GM19025 (cell line): ENCODE measurements around the gene ZNF134.

ENCODE experiments used
- ATAC-seq: cut with Tn5 transposase; IDR thresholded peaks from one replicate; pipeline ENCODE4 v1.9.1; 2021; ENCODE audit warnings: mild to moderate bottlenecking, low read depth, moderate library complexity; ENCODE audit not compliant: unreplicated experiment

ZNF134 gene

DNA sequence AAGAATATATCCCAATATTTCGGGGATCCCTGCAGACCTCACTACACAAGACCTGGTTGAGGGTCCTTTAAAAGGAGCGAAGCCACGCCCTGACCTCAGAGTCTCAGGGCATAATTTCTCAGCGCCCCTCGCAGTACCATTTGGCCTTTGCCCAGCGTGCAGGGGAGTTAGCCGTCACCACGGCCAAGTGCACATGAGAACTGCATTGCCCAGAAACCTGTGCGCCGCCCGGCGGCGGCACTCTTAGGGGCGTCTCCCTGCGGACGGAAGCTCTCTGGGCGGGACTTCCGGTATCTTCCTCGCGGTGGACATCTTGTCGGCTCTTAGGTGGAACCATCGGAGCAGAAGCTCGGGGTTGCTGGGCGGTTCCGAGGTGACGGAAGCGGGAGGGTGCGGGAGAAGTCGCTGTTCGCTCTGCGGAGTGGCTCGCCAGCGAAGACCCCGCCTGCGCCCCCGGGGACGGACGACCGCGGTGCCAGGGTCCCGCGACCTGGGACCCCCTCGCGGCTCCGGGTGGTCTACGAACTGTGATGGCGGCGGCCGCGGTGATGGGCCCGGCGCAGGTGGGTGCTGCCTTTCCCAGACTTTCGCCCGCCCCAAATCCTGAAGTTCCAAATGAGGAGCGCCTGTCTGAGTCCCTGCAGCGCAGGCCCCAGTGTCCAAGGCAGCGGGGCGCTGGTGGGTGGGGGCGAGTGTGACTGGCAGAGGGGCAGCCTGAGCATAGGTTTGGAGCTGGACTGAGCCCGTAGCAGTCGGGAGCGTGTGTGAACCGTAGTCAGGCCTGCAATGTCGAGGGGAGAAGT, at the start of gene ZNF134:
Gene ZNF134, plus strand, starts transcription at position 302 of the 803 bp plus-strand sequence. CDS start 5,227 bp downstream, outside the sequence.
- peak; percentile 89 for ATAC-seq

DNA sequence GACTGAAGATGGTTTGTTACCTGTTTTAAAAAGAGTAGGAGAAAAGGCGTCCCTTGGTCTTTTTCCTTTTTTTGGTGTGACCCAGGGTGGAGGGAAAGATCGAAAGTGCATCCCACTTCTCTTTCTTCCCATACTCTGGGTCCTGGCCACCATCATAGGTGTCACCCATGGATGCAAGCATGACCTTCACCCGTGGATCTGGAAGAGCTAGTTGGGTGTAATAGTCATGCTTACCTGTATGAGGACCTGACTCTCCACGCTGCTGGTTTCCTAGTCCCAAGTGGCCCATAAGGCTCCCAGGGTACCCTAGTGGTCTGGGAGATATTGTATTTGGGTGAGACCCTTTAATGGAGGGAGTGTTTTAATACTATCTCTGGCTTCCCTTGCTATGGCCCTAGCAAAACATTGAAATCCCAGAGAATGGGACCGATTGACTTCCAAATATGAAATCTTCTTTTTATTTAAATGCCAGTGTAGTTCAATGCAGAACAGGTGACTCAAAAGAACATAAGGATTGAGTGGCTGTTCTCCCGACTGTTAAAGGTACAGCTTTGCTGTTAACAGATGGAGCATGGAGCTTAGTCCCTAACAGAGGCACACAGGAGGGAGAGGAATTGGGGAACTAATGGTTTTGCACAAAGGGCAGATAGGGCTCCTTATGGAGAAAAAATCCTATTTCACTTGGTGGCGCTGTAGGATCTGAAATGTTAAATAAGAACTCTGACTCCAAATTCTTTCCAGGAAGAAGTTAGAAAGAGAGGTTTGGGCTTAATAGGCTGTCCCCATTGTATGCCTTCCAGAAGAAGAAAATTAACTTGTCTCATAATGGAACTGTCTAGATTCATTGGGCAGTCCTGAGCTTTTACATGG, 47.4 kb upstream of the ZNF134 start:
- ATAC-seq, result no peak

- ATAC-seq, result no peak
Observed at GRCh38 chr19:57570707-57571106, 43.3 kb upstream of the ZNF134 start.

DNA sequence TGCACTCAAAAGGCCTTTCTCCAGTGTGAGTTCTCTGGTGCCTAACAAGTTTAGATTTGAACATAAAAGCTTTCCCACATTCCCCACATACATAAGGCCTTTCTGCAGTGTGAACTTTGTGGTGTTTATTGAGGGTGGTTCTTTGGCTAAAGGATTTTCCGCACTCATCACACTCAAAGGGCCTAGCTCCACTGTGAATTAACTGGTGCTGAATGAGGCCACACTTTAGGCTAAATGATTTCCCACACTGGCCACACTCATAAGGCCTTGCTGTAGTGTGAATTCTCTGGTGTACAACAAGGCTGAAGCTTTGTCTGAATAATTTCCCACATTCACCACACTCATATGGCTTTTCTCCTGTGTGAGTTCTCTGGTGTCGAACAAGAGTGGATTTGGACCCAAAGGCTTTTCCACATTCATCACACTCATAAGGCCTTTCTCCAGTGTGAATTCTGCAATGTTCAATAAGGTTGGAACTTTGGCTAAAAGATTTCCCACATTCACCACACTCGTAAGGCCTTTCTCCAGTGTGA, 41.6 kb upstream of the ZNF134 start:
- no peak for ATAC-seq

DNA sequence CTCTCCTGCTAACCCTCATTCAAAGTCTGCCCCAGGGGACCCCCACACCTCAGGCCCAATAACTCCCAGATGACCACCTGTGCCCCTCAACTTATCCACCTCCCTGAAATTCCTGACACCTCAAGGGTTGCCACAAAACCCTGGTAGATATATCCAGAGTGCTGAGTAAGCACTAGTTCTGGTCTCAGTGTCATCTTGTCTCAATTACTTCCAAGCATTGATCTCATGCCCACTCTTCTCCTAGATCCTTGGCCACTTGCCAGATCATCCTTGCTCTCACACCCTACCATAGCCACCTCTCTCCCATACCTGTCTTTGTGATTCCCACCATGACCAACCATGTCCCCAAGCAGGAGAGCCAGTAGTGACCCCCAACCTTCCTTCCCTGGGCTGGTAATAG, 37.4 kb upstream of the ZNF134 start:
- no peak for ATAC-seq

DNA sequence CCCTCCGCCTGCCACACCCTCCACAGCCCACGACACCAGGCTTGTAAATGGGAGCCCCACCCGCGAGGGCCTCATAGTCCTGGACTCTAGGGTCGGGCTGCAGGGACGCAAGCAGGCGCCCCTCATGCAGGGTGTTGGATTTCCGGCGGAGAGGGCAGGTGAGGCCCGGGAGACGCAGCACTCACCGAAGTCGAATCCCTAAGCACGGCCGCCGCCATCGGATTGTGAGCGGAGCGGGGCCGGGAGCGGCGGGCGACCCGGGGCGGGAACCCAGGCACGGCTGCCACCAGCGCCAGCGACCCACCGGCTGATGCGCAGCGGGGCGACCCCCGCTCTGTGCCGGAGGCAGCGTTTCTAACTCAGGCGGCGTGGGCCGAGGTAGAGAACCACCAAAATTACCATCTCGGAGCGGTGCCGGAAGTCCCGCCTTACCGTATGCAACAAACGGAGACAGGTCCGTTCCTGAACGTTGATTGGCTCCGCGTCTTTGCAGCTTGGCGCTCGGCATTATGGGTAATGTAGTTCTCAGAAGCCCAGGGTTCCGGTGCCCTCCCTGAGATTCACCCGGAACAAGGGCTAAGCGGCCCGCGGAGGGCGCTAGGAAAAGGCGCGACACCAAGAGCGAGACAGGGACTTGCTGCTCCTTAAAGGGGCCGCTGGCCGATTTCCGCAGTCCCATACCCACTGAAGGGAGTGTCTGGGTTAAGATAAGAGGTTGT, 35.4 kb upstream of the ZNF134 start, which contains the start of gene ZNF416:
Gene ZNF416, minus strand, starts transcription at position 425 of the 719 bp plus-strand sequence. Its CDS starts 207 bp downstream, at position 218.
- peak; percentile 94 for ATAC-seq

DNA sequence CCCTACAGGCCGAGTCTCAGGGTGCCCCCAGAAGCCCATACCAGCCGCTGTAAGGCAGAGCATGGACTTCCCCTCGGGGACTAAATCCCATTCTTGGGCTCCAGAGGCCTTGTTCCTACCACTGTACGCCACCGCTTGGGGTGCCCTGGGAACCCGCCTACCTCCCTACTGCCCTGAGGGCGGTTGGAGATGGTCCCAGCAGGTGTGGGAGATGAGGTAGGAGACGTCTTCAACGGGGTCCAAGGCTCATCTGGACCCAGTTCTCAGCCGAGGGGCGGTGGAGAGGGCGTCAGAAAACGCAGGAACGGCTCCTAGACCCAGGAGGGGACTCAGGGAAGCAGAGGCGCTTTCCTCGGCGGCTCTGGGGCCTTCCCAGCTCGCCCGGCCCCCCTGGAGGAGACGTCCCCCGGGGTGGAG, 30.9 kb upstream of the ZNF134 start:
- no peak for ATAC-seq

DNA sequence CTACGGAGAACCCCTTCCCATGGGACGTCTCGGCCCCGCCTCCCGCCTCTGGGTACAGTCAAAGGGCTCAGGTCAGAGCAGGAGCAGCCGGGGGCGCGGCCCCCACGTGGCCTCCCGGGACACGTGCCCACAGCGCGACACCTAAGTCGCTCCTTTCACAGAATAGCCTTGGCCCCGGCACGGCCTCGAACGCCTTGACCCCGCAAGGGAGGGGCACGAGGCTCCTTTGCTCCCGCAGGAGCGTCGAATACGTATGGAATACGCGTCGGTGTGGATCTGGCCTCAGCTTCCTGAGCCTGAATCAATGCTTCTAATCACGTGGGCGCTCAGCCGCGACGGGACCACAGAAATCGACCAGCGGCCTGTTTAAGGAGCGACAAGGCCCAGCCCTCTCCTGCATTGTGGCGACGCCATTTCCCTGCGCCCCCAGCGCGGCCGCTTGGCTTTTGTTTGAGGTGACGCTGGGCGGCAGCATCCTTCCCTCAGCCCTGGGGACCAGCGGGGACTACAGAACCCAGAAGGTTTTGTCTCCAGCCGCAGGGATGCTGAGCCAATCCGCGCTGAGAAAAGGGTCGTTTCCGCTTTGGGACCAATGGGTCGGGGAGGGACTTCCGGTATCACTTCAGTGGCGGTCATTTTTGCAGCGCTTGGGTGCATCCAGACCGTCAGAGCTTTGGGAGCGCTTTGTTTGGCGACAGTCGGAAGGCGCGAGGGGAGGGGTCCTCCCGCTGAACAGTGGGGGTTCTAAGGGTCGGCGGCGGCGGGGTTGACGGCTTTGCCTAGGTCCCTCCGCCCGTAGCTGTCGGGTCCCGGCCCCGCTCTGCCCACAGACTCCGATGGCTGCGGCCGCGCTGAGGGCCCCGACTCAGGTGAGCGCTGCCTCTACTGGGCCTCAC, 30.3 kb upstream of the ZNF134 start, which contains the start of gene ZIK1:
Gene ZIK1, plus strand, starts transcription at position 625 of the 896 bp plus-strand sequence. Its CDS starts 212 bp downstream, at position 837.
- peak; percentile 77 for ATAC-seq

DNA sequence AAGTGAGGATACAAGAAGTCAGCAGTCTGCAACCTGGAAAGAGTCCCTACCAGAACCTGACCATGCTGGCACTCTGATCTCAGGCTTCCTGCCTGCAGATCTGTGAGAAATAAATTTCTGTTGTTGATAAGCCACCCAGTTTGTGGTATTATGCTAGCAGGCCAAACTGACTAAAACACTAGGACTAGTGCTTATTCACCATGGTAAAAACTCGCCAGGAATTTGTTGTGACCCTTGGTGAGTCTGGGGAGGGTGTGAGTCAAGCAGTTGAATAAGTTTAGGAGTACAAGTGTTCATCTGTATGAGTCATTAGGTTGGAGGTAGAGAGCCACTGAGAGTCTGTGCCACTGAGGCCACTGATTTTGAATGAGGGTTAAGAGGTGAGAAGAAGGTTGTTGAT, 26.5 kb upstream of the ZNF134 start:
- ATAC-seq, result no peak

- ATAC-seq, result no peak
Observed at GRCh38 chr19:57599377-57599760, 14.7 kb upstream of the ZNF134 start.

DNA sequence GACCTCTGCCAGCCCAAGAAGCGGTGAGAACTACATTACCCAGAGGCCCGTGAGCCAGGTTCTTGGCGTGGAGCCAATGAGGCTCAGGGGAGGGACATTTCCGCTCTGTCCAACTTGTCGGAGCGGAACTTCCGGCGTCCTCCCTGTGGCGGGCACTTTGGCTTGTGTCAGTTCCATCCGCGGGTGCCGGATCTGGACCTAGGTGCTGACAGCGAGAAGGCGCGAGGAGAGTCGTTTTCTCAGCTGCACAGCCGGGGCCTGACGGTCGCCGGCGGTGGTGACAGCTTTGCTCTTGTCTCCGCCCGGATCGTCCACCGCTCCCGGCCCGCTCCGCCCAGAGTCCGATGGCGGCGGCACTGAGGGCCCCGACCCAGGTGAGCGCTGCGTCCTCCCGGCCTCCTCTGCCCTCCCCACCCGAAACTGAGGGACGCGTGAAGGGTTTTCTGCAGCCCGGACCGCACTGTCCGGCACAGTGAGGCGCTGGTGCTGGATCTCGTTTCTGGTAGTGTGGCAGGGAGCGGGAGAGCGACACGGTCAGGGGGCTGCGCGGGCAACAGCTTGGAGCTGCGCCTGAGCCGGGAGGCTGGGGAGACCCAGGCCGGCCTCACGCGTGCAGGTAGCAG, 14.2 kb upstream of the ZNF134 start, which contains the start of gene ZNF530:
Gene ZNF530, plus strand, starts transcription at position 125 of the 623 bp plus-strand sequence. CDS start 4,461 bp downstream, outside the sequence.
- peak; percentile 99 for ATAC-seq

- no peak for ATAC-seq
Observed at GRCh38 chr19:57606931-57607330, 7.1 kb upstream of the ZNF134 start.

DNA sequence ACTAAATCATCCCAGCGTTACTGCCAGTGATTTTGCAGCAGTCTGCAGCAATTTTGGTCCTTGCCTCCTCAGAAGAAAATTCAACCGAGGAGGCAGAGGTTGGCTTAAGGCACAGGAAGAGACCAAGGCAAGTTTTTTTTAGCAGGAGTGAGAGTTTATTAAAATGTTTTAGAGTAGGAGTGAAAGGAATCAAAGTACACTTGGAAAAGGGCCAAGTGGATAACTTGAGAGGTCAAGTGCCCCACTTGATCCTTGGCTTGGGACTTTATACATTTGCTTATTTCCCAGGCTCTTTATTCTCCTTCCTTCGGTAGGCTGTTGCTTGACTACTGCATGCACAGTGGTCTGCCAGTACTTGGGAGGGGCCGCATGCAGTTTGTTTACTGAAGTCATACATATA, 2.9 kb upstream of the ZNF134 start:
- ATAC-seq, result no peak

DNA sequence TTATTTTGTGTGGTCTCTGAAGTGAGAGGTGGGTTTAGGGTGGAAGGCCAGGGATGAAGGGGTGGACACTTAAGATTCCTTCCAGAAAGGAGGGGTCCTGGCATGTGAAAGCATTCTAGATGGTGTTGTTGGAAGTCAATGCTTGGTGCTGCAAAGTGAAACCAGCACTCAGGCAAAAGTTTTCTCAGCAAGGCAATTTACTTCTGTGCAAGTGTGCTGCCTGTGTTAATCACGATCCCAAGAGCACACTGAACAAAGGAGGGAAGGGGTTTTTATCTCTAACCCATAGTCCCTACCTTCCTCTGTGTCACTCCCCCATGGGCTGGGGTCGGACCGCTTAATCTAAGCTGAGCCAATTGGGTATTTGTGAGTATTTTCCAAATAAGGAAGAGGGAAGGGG, 1.3 kb downstream of the ZNF134 start:
- no peak for ATAC-seq

DNA sequence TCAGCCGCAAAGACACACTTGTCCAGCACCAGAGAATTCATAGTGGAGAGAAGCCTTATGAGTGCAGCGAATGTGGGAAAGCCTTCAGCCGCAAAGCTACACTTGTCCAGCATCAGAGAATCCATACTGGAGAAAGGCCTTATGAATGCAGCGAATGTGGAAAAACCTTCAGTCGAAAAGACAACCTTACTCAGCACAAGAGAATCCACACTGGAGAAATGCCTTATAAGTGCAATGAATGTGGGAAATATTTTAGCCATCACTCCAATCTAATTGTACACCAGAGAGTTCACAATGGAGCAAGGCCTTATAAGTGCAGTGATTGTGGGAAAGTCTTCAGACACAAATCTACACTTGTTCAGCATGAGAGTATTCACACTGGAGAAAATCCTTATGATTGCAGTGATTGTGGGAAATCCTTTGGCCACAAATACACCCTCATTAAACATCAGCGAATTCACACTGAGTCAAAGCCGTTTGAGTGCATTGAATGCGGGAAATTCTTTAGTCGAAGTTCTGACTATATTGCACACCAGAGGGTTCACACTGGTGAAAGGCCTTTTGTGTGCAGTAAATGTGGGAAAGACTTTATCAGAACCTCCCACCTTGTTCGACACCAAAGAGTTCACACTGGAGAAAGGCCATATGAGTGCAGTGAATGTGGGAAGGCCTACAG, 6.8 kb downstream of the ZNF134 start:
- ATAC-seq, result no peak

- ATAC-seq, result no peak
Observed at GRCh38 chr19:57623091-57623490, 9.0 kb downstream of the ZNF134 start.

DNA sequence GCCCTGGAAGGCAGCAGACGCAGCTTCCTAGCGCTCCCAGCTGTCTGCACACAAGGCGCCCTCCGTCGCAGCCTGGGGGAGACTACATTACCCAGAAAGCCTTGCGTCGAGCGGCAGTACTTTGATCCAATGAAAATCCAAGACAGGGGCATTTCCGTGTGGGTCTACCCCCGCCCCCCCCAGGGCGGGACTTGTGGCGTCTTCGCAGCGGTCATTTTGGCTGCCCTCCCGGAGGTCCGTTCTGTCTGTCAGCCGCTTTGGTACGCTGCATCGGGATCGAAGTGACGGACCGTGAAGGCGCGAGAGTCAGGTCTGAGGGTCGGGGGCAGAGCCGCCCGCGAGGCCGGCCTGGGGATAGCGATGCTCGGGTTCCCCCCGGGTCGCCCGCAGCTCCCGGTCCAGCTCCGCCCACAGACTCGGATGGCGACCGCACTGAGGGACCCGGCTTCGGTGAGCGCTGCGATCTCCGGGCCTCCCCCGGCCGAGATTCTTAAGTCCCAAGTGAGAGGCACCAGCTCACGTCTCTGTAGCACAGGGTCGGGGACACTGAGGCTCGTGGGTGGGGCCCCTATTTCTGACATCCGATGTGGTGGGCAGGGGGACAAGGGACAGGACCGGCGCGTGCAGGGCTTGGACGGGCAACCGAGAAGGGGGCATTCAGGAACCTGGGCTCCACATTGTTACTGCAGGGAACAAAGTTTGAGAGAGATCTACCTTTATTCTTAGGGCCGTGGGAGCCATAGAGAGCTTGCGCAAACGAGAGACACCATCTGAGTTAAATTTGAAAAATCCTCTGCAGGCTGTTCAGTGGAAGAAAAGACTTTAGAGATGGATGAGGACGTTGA, 19.2 kb downstream of the ZNF134 start, which contains the start of gene ZNF211:
Gene ZNF211, plus strand, starts transcription at position 182 of the 845 bp plus-strand sequence. Its CDS starts 179 bp downstream, at position 361.
- ATAC-seq, result peak; percentile 93
